HG02870 (cell line): ENCODE results near the gene BORCS5.
A peak's percentile ranks its signal among the peaks of the same experiment; 100 is the strongest.
"Not testable (repeated sequence)": the region's sequence is repeated elsewhere in the genome, so short reads cannot be mapped to it uniquely, and the experiment has no call there.

ENCODE experiments used
- ATAC-seq: cut with Tn5 transposase; IDR thresholded peaks from one replicate; pipeline ENCODE4 v1.9.1; 2021; ENCODE audit warnings: mild to moderate bottlenecking, moderate library complexity; ENCODE audit not compliant: unreplicated experiment

Gene BORCS5

GRCh38 chr12:12452326-12452902 lies 95.5 kb downstream of the BORCS5 start:
- ATAC-seq, result no peak

- ATAC-seq, result no peak
Observed at GRCh38 chr12:12453635-12454034, 96.8 kb downstream of the BORCS5 start.

- no peak for ATAC-seq
Observed at GRCh38 chr12:12454315-12454714, 97.4 kb downstream of the BORCS5 start.

DNA sequence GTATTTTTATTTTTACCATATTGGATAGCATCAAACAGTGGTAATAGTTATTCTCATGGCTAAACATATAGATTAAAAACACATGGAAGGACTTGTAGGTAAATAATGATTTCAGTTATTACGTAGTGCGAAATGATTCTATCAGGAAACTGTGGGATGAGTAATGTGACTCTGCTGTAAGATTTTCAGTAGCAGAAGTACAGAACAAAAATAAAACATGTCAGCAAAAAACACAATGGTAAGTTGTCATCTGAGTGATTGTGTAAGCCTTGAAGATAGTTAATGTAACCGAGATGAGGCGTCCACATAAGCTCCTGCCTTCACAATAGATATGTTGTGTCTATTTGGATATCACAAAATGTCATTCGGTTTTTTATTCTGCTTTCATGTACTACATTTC lies 99.8 kb downstream of the BORCS5 start:
- ATAC-seq, result no peak

DNA sequence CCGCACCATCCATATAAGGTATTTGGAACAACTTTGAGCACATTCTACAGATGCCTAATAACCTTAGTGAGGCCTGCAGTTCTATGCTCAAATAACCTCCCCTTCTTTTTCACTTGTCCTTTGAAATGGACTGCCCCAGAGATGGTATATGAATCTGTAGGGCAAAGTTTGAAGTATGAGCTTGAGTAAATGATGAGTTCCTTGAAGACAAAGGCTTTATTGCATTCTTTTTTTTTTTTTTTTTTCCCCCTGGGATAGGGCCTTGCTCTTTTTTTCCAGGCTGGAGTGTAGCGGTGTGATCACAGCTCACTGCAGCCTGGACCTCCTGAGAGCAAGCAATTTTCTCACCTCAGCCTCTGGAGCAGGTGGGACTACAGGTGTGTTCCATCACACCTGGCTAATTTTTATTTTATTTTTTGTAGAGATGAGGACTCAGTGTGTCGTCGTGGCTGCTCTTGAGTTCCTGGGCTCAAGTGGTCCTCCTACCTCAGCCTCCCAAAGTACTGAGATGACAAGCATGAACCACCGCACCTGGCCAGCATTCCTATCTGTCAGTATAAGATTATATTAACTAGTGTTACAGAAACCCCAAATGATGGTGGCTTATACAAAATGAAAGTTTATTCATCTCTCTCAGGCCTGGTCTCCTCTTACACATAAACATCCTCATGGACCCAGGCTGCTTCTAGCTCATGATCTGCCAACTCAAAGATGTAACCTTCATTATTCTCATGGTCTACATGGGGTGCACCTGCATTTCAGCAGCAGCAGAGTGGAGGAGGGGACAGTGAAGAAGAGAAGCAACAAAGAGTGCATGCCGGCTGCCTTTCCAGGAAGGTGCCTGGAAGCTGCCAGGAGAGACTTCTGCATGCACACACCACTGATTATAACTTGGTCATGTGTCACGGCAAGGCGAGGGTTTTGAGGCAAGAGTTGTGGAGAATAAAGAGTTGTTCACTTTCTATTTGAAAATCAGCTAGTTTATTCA lies 104.4 kb downstream of the BORCS5 start:
- ATAC-seq, result no peak

GRCh38 chr12:12461923-12462315 lies 105.0 kb downstream of the BORCS5 start:
- ATAC-seq, result peak; percentile 58

DNA sequence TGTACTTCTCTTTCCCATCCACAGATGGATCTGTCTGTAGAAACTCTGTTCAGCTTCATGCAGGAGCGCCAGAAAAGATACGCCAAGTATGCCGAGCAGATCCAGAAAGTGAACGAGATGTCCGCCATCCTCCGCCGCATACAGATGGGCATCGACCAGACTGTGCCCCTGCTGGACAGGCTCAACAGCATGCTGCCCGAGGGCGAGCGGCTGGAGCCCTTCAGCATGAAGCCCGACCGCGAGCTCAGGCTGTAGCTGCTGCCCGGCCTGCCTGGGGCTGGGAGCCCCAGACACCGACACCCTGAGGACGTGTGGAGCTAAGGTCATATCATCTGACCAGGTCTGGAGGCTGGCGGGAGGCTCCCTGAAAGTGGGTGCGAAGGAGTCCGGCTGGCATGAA lies 108.6 kb downstream of the BORCS5 start:
- no peak for ATAC-seq

GRCh38 chr12:12466157-12466556 lies 109.3 kb downstream of the BORCS5 start:
- ATAC-seq, result no peak

DNA sequence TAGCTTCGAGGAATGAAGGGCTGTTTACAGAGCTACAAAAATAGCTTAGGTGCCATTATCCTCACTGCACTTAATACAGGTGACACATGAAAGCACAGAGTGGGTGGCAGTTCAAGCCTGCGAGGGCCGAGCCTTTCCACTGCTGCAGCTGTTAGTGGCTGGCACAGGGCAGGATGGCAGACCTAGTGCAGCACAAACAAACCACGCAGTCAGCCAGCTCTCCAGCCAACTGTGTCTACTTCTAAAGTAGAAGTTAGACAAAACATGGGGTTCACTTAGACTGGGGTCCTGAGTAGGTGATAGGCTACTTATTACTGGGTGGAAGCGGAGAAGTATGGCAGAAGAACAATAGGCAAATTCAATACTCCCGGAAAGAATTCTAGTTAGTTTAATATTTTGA lies 110.4 kb downstream of the BORCS5 start:
- ATAC-seq, result no peak

DNA sequence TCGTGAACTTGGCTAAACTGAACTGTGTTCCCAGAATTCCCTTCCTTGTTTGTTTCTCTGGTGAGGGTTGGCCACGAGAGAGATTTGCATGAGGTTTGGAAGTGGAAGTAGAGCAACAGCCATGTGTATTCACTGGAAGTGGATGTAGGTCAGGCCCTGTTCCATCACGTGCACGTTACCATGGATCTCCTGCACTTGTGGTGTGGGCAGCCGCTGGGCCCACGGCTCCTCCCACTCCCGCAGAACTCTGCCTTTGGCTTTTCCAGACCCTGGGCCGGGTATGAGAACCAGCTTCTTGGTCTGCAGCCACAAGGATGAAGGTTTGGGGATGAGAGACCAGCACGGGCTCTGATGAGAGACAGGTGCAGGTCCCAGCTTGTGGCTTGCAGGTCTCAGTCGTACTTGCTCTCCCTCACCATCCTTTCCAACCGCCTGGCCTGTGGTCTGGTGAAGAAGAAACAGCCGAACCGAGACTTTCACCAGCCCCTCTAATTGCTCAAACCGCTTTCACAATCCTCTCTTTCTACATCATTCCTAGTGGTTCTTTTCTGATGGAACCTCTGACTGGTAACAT lies 110.9 kb downstream of the BORCS5 start:
- ATAC-seq, result no peak

DNA sequence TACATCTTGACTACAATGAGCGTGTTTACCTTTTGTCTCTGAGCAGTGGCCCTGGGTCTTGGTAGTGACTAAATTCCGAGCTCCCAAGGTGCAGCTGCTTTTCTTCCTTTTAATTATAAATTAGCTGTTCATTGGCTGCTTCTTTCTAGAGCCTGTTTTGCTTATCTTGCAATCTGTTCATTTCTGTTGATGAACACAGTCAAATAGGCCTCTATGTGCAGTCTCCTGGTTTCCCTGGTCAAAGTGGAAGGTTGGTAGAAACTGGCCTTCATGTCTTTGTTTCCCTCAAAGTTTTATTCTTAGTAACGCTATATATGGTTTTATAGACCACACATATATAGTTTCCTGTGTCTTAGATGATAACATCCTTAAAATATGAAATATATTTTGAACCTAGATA lies 111.7 kb downstream of the BORCS5 start:
- ATAC-seq, result no peak

DNA sequence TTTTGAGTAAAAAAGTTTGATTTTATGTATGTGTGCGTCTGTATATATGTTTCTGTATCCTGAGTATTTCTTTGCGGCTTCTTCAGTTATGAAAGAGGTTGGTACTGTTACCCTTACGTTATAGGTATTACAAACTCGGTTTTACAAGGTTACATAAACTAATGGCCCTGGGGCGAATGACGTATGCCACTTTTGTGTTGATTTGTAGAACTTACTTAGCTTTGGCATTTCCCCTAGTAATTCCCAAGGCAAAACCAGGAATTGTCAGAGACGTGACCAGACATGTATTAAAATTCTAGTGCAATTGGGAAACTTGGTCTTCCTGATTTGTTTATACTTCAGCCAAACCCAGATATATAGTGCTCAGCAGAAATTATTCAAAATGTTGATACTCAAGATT lies 112.5 kb downstream of the BORCS5 start:
- no peak for ATAC-seq

GRCh38 chr12:12470751-12471306 lies 114.0 kb downstream of the BORCS5 start:
- ATAC-seq, result no peak

- ATAC-seq, result not testable (repeated sequence)
Observed at GRCh38 chr12:12471982-12472961, 115.4 kb downstream of the BORCS5 start.

DNA sequence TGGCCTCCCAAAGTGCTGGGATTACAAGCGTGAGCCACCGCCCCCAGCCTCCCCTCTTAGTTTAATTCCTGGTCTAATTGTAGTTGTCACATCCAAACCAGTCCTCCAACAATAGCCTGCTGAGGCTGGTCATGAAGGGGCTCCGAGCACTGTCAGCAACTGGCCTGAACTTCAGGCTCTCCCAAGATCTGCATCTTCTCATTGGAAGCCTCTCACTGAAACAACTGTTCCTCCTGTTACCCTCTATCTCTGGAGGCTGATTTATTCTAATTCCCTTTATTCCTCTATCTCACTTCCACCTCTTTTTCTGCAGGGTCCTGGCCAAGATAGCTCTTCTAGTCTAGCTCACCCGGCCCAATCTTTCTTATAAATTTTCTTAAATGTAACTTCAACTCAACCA lies 116.3 kb downstream of the BORCS5 start:
- no peak for ATAC-seq

DNA sequence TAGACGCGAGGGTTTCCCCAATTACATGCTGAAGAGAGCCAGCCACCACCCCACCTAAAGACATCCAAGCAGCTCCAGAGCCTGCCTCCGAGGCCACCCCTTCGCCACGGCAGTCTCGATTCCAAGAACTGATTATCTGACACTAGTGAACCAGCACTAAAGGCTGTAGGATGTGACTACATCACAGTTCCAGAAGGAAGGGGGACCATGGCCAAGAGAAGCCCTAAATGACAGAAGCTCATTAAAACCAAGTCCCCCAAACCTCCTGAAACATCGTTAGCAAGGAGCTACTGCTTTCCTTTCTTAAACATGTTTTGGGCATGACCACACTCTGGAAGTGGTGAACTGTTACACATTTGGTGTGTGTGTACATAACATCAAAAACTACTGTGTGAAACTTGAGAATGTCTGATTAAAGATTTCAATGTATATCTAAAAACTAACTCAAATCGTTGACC lies 117.6 kb downstream of the BORCS5 start:
- peak; percentile 23 for ATAC-seq

GRCh38 chr12:12474931-12475795 lies 118.3 kb downstream of the BORCS5 start:
- peak; percentile 96 for ATAC-seq

- ATAC-seq, result no peak
Observed at GRCh38 chr12:12476857-12477531, 120.1 kb downstream of the BORCS5 start.

GRCh38 chr12:12477532-12477890 lies 120.6 kb downstream of the BORCS5 start:
- no peak for ATAC-seq
